T-helper 2 cell (primary cell): ENCODE results near the gene SIGLEC15.
"Not testable (repeated sequence)": the region's sequence is repeated elsewhere in the genome, so short reads cannot be mapped to it uniquely, and the experiment has no call there.

Experiments
- DNase-seq, 5 experiments: peaks; one replicate each; pipeline versions ENCODE4 v3.0.0 to v3.0.0-alpha.2; 2012 to 2022

SIGLEC15 gene

DNA sequence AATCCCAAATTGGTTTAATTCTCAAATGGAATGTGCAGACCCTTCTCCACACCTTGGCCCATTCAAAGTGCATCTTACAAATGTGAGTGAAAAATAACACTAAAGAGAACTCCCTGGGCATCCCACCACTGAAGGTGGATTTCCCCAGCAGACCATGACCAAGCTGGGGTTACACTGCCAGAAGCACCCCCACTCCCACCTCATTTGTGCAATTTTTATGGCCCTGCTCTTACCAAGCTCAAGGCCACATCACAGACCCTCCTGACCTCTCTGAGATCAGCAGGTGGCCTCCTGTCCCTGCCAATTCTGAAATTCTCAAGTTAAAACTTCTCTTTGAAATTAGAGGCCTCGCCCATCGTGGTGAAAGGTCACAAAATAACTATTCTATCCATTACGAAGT lies 21.6 kb downstream of the SIGLEC15 start:
- DNase-seq: no peak

- DNase-seq: not testable (repeated sequence)
Measured at GRCh38 chr18:45848643-45849042, 23.2 kb downstream of the SIGLEC15 start.

DNA sequence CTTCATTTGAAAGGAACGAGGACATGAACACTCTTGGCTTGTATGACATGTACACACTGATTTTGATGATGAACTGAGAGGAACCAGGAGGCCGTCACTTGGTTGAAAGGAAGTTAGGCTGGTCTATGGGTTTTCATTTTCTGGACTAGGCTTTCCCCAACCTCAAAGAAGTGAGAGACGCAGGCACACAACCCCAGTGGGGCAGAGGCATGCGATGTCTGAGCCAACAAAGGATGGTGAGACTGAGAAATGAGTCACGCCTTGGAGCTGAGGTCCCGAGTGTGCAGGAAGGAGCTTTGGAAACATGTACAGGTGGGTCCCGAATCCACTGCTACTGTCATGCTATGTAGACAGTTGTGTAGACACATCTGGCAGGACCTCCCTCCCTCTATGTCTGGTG lies 24.1 kb downstream of the SIGLEC15 start:
- DNase-seq: no peak

DNA sequence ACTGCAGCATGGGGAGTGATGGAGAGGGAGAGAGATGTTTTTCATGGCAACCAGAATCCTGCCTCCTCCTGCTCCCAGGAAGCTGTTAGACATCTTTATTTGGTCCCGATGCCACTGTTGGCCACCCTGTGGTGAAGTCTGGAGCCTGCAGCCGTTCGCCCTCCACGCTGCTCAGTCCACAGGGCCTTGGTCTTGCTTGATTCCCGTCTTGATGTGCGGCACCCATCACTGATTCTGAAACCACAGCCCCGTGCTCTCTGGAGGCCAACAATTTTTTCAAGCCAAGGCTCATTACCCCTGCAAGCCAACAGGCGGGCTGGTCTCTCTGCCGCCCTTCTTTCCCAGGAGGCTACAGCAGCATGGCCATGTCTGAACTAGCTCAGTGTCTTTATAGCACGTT lies 24.5 kb downstream of the SIGLEC15 start:
- DNase-seq: no peak

DNA sequence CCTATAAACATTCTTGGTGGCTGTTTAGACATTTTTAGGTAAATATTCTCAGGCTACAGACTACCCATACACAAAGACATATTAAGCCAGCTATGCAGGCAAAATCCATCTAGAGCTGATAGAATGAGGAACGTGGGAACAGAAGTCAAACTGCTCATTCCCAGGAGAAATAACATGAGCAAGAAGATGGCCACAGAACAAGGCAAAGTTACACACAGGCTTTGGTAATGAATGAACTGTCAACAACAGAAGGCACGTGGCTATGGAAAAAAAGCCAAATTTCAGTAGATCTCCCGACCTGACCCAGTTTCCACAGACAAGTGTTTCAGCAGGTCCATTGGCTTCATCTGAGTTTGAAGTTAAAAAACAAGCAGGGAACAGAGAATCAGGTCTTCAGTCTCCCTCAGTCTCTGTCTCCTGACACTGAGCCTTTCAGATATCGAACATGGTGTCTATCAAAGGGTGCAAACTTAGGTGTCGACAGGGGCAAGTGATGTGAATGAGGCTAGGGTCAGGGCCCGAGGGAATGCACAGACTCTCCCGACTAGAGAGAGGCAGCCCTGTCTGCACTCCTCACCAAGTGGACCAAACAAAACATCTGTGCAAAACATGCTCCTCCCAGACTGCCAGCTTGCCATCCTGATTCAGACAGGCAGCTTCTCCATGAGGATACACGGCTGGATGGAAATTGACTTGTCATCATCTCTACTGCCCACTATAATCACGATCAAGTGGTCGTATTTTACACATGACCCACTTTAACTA lies 25.9 kb downstream of the SIGLEC15 start:
- DNase-seq: no peak

- DNase-seq: no peak
Measured at GRCh38 chr18:45852631-45853030, 27.2 kb downstream of the SIGLEC15 start.

- DNase-seq: no peak
Measured at GRCh38 chr18:45854036-45854586, 28.6 kb downstream of the SIGLEC15 start.

GRCh38 chr18:45856531-45856930 lies 31.1 kb downstream of the SIGLEC15 start:
- DNase-seq: no peak

- no peak for DNase-seq
Measured at GRCh38 chr18:45859334-45859733, 33.9 kb downstream of the SIGLEC15 start.

DNA sequence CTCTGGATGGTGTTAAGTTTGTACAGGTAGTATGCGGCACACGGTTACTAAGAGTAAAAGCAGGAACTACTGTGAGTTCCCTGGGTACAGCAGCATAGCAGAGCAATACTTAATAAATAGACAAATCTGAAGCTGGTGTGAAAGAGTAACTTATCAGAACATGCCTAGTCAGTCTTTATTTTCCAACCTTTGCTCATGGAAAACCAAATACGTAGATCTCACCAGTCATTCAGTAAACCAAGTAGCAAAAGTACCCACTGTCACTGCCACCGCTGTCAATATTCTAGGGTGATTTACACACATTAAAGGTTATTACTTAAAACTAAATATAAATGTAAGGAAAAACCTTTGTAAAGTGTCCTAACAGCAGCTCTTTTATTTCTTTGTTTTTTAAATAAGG lies 35.0 kb downstream of the SIGLEC15 start:
- no peak for DNase-seq

- DNase-seq: no peak
Measured at GRCh38 chr18:45860971-45861370, 35.5 kb downstream of the SIGLEC15 start.

DNA sequence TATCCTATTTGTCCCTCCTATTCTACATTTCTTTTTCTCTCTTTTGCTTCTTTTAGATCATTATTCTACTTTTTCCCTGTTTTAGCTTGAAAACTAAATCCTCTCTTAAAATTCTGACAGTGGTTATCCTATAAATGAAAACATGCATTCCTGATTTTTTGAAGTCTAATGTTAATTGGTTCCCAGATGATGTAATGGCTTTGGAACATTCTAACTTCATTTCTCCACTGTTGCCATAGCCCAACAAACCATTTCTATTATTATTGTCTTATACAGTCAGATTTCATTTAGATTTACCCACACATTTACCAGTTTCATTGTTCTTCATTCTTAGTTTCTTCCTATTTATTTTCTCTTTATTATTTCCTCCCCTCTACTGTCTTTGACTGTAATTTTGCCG lies 36.5 kb downstream of the SIGLEC15 start:
- DNase-seq: no peak

- DNase-seq: peak in 1 of 5 experiments; percentile 6
Measured at GRCh38 chr18:45863469-45863868, 38.0 kb downstream of the SIGLEC15 start.

DNA sequence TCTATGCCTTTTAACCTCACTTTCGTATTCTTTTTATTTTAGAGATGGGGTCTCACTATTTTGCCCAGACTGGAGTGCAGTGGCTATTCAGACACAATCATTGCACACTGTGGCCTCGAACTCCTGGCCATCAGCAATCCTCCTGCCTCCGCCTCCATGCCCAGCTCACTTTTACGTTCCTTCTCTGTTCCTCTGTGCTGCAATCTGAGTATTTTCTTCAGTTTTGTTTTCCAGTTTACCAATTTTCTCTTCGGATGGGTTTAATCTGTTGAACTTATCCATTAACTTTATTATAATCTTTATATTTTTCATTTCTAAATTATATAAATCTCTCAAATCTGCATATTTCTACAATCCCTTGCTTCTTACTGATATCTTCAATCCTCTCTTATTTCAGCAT lies 38.6 kb downstream of the SIGLEC15 start:
- DNase-seq: no peak

DNA sequence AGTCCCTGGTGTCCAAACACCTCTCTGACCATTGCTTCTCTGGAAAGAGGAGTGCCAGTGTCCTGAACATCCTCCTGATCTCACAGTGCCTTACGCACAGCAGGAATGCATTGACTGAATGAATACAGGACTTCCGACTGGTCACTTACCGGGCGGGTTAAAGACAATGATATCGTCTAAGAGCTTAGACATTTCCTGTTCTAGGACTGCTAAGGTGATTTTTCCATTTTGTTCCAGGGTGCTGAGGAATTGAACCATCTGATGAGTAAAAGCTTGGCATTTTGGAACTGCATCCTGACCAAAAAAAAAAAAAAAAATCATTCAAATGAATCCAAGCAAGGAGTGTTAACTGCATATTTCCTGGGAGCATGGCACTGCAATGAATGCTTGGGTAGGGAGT lies 40.0 kb downstream of the SIGLEC15 start:
- no peak for DNase-seq

GRCh38 chr18:45870419-45870818 lies 44.9 kb downstream of the SIGLEC15 start:
- DNase-seq: no peak

DNA sequence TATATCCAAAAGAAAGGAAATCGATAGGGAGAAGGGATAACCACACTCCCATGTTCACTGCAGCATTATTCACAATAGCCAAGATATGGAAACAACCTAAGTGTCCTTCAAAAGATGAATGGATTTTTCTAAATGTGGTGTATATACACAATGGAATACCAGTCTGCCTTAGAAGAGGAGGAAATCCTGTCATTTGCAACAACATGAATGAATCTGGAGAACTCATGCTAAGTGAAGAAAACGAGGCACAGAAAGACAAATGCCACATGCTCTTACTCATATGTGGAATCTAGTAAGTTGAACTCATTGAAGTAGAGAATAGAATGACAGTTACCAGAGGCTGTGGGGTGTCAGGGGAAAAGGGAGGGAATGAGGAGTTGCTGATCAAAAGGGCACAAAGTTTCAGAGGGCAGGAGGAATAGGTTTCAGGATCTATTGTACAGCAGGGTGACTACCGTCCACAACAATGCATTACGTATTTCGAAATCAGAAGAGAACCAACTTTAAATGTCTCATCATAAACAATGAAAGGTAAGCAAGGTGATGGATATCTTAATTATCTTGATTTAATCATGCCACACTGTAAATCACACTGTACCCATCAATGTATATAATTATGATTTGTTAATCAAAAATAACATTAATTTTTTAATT lies 46.1 kb downstream of the SIGLEC15 start:
- DNase-seq: no peak

GRCh38 chr18:45874491-45875184 lies 49.2 kb downstream of the SIGLEC15 start:
- DNase-seq: peak in 4 of 5 experiments; percentile 18 to 84 (median 46)

GRCh38 chr18:45876161-45876560 lies 50.7 kb downstream of the SIGLEC15 start:
- DNase-seq: no peak

GRCh38 chr18:45877403-45877802 lies 51.9 kb downstream of the SIGLEC15 start:
- DNase-seq: no peak

GRCh38 chr18:45879681-45880655 lies 54.5 kb downstream of the SIGLEC15 start:
- peak; percentile 38 to 65 (median 54) for DNase-seq

- no peak for DNase-seq
Measured at GRCh38 chr18:45880876-45881558, 55.5 kb downstream of the SIGLEC15 start.
